GM18526 (cell line): ENCODE measurements around the gene RBP4.

Experiments
- POLR2A ChIP-seq: IDR thresholded peaks from 3 replicates; pipeline ENCODE4 v1.6.1; 2011; ENCODE audit not compliant: insufficient read length; ENCODE audit errors: extremely low read depth

The RBP4 gene

GRCh38 chr10:93600446-93601145 lies 439 bp downstream of the RBP4 start:
- TF ChIP-seq POLR2A, result no peak

- no peak for TF ChIP-seq POLR2A
These were observed 1.3 kb downstream of the RBP4 start for GRCh38 chr10:93599778-93600177.

GRCh38 chr10:93599335-93599734 lies 1.7 kb downstream of the RBP4 start:
- TF ChIP-seq POLR2A, result no peak

- no peak for TF ChIP-seq POLR2A
These were observed 2.9 kb downstream of the RBP4 start for GRCh38 chr10:93598157-93598556.

- no peak for TF ChIP-seq POLR2A
These were observed 3.9 kb downstream of the RBP4 start for GRCh38 chr10:93597075-93597599.

- no peak for TF ChIP-seq POLR2A
These were observed 4.5 kb downstream of the RBP4 start for GRCh38 chr10:93596539-93596938.

- TF ChIP-seq POLR2A, result no peak
These were observed 5.5 kb downstream of the RBP4 start for GRCh38 chr10:93595378-93596161.

GRCh38 chr10:93594518-93594917 lies 6.5 kb downstream of the RBP4 start:
- no peak for TF ChIP-seq POLR2A

- no peak for TF ChIP-seq POLR2A
These were observed 7.3 kb downstream of the RBP4 start for GRCh38 chr10:93593749-93594148.

- TF ChIP-seq POLR2A, result no peak
These were observed 7.8 kb downstream of the RBP4 start for GRCh38 chr10:93593254-93593653.

- no peak for TF ChIP-seq POLR2A
These were observed 9.8 kb downstream of the RBP4 start for GRCh38 chr10:93591065-93591808.

GRCh38 chr10:93590638-93591037 lies 10.4 kb downstream of the RBP4 start:
- TF ChIP-seq POLR2A, result no peak

- no peak for TF ChIP-seq POLR2A
These were observed 11.1 kb downstream of the RBP4 start for GRCh38 chr10:93589648-93590562.

GRCh38 chr10:93584445-93584844 lies 16.6 kb downstream of the RBP4 start:
- TF ChIP-seq POLR2A, result no peak

GRCh38 chr10:93580828-93581227 lies 20.2 kb downstream of the RBP4 start:
- no peak for TF ChIP-seq POLR2A
